Muscle layer of duodenum (tissue), 2 donors: ENCODE measurements around the gene ANO10.

Experiments
- H3K27ac ChIP-seq: one replicate; pipeline ENCODE4 v1.7.0; 2013; ENCODE audit warnings: mild to moderate bottlenecking, low read length
- H3K27me3 ChIP-seq: one replicate; pipeline ENCODE4 v1.7.0; 2013; ENCODE audit warnings: low read depth, mild to moderate bottlenecking, control low read depth, low read length
- H3K36me3 ChIP-seq, 2 donors: one replicate each; pipeline ENCODE4 v1.7.0; 2013; ENCODE audit warnings: low read length in 2 of 2, control low read depth in 1 of 2, mild to moderate bottlenecking in 1 of 2; ENCODE audit not compliant: insufficient read depth in 2 of 2, control insufficient read depth in 1 of 2
- H3K4me1 ChIP-seq, 2 donors: one replicate each; pipeline ENCODE4 v1.7.0; 2013; ENCODE audit warnings: low read length in 2 of 2, mild to moderate bottlenecking in 2 of 2, control low read depth in 1 of 2, moderate library complexity in 1 of 2; ENCODE audit not compliant: insufficient read depth in 2 of 2, control insufficient read depth in 1 of 2
- H3K4me3 ChIP-seq, 2 donors: one replicate each; pipeline ENCODE4 v1.7.0; 2013; ENCODE audit warnings: low read length in 2 of 2, low read depth in 1 of 2, mild to moderate bottlenecking in 1 of 2
- H3K9me3 ChIP-seq, 2 donors: one replicate each; pipeline ENCODE4 v1.7.0; 2013; ENCODE audit warnings: low read length in 2 of 2, control low read depth in 1 of 2, mild to moderate bottlenecking in 1 of 2; ENCODE audit not compliant: control insufficient read depth in 1 of 2
- donor health status: healthy.

Gene ANO10

DNA sequence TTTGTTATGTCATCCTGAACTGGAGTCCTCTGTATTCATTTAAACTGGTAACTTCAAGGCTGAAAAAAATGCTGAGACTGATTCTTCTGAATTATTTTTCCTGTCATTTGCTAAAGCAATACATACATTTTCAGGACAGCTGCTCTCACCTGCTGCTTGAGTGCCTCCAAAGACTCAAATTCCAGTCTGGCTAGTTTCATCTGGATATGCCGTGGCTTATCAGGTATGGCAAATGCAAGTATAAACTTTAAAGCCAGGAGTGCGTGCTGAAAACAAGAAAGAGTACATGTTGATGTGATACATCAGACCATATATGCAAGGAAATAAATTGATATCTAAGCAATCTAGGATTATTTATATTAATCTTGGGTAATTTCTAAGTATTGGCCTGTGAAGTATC lies 189.3 kb downstream of the ANO10 start:
- H3K9me3 ChIP-seq, result no peaks in the 10 kb centered on the region
- H3K36me3 ChIP-seq, result peaks cover 0 to 7% of the 10 kb centered on the region in 2 donors
- no peaks in the 10 kb centered on the region for H3K4me1 ChIP-seq
- H3K27ac ChIP-seq, result no peak overlapping the region
- H3K4me3 ChIP-seq, result no peak overlapping the region
- H3K27me3 ChIP-seq, result no peaks in the 10 kb centered on the region

GRCh38 chr3:43426388-43426787 lies 195.4 kb downstream of the ANO10 start:
- H3K36me3 ChIP-seq, result peaks cover 0 to 2% of the 10 kb centered on the region in 2 donors
- no peak overlapping the region for H3K27ac ChIP-seq
- peaks cover 0 to 15% of the 10 kb centered on the region in 2 donors for H3K4me1 ChIP-seq
- H3K27me3 ChIP-seq, result no peaks in the 10 kb centered on the region
- peaks cover 0 to 4% of the 10 kb centered on the region in 2 donors for H3K9me3 ChIP-seq
- no peak overlapping the region for H3K4me3 ChIP-seq

DNA sequence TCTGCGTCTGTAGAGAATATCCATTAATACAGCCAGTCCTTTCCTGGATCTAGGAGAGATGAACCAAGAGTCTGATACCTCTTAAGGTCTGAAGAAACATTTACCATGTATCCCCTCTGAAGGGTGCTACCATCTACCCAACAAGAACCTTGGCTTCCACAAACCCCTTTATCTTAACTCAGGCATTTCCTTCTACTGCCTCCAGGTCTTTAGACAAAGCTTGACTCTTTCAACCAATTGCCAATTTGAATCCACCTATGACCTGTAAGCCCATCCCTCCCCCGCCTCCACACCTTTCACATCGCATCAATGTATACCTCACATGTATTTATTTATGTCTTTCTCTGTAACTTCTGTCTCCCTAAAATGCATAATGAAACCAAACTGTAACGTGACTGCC lies 196.0 kb downstream of the ANO10 start:
- Histone ChIP-seq H3K36me3 (no peaks in the 10 kb centered on the region), H3K4me1 (peaks cover 0 to 15% of the 10 kb centered on the region in 2 donors), H3K27me3 (no peaks in the 10 kb centered on the region), H3K4me3 (no peak overlapping the region), H3K27ac (no peak overlapping the region), H3K9me3 (peaks cover 0 to 4% of the 10 kb centered on the region in 2 donors)

- Histone ChIP-seq H3K27me3 (no peaks in the 10 kb centered on the region), H3K9me3 (peaks cover 0 to 4% of the 10 kb centered on the region in 2 donors), H3K36me3 (no peaks in the 10 kb centered on the region), H3K27ac (no peak overlapping the region), H3K4me1 (peaks cover 0 to 15% of the 10 kb centered on the region in 2 donors), H3K4me3 (no peak overlapping the region)
Observed at GRCh38 chr3:43423639-43424038, 198.2 kb downstream of the ANO10 start.

DNA sequence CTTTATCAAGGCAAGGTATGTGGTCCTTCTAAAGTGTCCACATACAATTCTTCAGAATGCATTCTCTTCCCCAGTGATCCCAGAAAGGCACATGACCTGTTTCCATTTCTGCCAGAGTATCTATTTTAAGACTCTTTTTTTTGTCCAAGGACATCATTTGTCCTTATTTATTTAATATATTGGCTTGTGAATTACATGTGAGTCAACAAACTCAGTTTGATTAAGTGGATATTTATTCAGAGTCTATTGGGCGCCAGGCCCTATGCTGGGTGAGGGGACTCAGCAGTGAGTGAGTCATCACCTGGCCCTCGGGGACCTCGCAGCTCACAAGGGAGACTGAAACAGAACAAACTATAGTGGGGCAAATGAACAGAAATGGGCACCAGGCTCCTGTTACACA lies 198.7 kb downstream of the ANO10 start:
- no peak overlapping the region for H3K27ac ChIP-seq
- H3K36me3 ChIP-seq, result no peaks in the 10 kb centered on the region
- H3K27me3 ChIP-seq, result no peaks in the 10 kb centered on the region

DNA sequence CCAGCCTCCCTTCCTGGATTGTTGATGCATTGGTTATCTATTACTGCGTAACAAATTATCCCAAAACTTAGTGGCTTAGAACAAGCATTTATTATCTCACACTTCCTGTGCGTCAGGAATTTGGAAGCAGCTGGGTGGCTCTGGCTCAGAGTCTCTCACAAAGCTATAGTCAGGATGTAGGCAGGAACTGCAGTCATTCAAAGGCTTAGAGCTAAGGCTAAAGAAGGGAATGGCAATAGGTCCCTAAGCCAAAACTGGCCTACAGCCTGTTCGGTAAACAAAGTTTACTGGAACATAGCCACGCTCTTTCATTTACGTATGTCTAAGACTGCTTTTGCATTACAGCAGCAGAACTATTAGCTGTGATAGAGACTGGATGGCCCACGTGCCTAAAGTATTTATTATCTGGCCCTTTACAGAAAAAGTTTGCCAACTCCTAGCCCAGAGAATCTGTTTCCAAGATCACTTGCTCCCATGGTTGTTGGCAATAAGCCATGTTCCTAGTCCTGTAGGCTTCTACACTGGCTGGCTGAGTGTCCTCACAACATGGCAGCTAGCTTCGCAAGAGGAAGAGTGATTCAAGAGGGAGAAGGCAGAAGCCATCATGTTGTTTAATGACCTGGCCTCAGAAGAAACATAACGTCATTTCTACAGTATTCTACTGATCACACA lies 203.1 kb downstream of the ANO10 start:
- peak overlapping the region; percentile 57 for H3K27ac ChIP-seq
- no peaks in the 10 kb centered on the region for H3K9me3 ChIP-seq
- no peak overlapping the region for H3K4me3 ChIP-seq
- no peaks in the 10 kb centered on the region for H3K36me3 ChIP-seq
- peaks cover 0 to 15% of the 10 kb centered on the region in 2 donors for H3K4me1 ChIP-seq
- no peaks in the 10 kb centered on the region for H3K27me3 ChIP-seq

More for the DNA sequence above, 198.7 kb downstream of the ANO10 start:
- peaks cover 0 to 4% of the 10 kb centered on the region in 2 donors for H3K9me3 ChIP-seq
- H3K4me1 ChIP-seq, result peaks cover 0 to 15% of the 10 kb centered on the region in 2 donors
- no peak overlapping the region for H3K4me3 ChIP-seq

GRCh38 chr3:43417133-43417532 lies 204.7 kb downstream of the ANO10 start:
- peaks cover 0 to 5% of the 10 kb centered on the region in 2 donors for H3K4me1 ChIP-seq
- H3K9me3 ChIP-seq, result no peaks in the 10 kb centered on the region
- no peaks in the 10 kb centered on the region for H3K36me3 ChIP-seq
- H3K4me3 ChIP-seq, result no peak overlapping the region
- no peaks in the 10 kb centered on the region for H3K27me3 ChIP-seq
- H3K27ac ChIP-seq, result no peak overlapping the region

- peaks cover 0 to 9% of the 10 kb centered on the region in 2 donors for H3K4me1 ChIP-seq
- H3K27ac ChIP-seq, result no peak overlapping the region
- no peaks in the 10 kb centered on the region for H3K9me3 ChIP-seq
- H3K27me3 ChIP-seq, result no peaks in the 10 kb centered on the region
- H3K36me3 ChIP-seq, result no peaks in the 10 kb centered on the region
- H3K4me3 ChIP-seq, result no peak overlapping the region
Observed at GRCh38 chr3:43415088-43415487, 206.7 kb downstream of the ANO10 start.

GRCh38 chr3:43413676-43414368 lies 208.0 kb downstream of the ANO10 start:
- Histone ChIP-seq H3K4me3 (no peak overlapping the region), H3K4me1 (peaks cover 0 to 9% of the 10 kb centered on the region in 2 donors), H3K27me3 (no peaks in the 10 kb centered on the region), H3K9me3 (no peaks in the 10 kb centered on the region), H3K36me3 (no peaks in the 10 kb centered on the region), H3K27ac (no peak overlapping the region)

GRCh38 chr3:43411429-43411828 lies 210.4 kb downstream of the ANO10 start:
- Histone ChIP-seq H3K4me1 (peaks cover 0 to 3% of the 10 kb centered on the region in 2 donors), H3K4me3 (no peak overlapping the region), H3K9me3 (no peaks in the 10 kb centered on the region), H3K36me3 (no peaks in the 10 kb centered on the region), H3K27ac (no peak overlapping the region), H3K27me3 (no peaks in the 10 kb centered on the region)

DNA sequence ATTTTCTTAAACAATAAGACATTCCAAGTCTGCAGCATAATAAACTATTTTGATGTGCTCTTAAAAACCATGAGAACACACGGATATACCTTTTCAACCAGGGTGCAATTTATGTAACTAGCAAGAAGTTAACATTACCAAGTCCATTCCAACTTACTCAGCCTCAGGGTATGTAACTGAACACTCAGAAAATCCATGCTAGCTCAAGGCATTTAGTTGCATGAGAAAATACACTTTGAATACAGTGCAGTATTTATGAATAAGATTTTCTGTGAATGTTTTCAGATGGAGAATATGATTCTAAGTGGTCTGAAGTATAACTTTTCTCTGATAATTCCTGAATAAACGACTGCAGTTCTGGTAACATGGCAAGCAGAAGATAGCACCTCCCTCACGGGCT lies 211.2 kb downstream of the ANO10 start:
- Histone ChIP-seq H3K27me3 (no peaks in the 10 kb centered on the region), H3K9me3 (no peaks in the 10 kb centered on the region), H3K27ac (no peak overlapping the region), H3K4me3 (no peak overlapping the region), H3K36me3 (no peaks in the 10 kb centered on the region), H3K4me1 (peaks cover 0 to 3% of the 10 kb centered on the region in 2 donors)
